ENCODE measurements around the gene ADRA2A.

DNA sequence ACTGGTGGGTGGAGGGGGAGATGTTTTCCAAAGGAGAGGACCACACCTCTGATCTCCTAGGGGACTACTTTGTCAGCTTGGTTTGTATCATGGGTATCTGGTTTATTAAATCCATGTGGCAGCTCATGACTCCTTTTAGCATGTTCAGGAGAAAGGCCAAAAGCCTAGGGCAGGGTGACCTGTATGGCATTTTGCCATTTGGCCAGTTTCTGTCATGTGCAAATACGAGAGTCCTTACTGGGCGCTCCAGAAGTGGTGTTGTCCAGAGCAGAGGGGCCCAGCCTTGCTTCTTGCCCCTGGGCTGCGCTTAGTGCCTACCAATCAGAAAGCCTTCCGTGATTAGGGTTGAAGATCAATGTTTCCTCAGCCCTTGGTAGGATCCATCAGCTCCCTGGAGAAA, 31.0 kb downstream of the ADRA2A start:
- TF ChIP-seq, protein P1, sequence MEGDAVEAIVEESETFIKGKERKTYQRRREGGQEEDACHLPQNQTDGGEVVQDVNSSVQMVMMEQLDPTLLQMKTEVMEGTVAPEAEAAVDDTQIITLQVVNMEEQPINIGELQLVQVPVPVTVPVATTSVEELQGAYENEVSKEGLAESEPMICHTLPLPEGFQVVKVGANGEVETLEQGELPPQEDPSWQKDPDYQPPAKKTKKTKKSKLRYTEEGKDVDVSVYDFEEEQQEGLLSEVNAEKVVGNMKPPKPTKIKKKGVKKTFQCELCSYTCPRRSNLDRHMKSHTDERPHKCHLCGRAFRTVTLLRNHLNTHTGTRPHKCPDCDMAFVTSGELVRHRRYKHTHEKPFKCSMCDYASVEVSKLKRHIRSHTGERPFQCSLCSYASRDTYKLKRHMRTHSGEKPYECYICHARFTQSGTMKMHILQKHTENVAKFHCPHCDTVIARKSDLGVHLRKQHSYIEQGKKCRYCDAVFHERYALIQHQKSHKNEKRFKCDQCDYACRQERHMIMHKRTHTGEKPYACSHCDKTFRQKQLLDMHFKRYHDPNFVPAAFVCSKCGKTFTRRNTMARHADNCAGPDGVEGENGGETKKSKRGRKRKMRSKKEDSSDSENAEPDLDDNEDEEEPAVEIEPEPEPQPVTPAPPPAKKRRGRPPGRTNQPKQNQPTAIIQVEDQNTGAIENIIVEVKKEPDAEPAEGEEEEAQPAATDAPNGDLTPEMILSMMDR (conservative IDR thresholded peaks at IDR 0.05), result no peak
- TF ChIP-seq EZH2 (IDR thresholded peaks at IDR 0.05; ENCODE audit: low read depth), result no peak

Data from PC-9 (cell line).